HG02884 (cell line): ENCODE data around the gene TMEM59L.
"Not testable (repeated sequence)": the region's sequence is repeated elsewhere in the genome, so short reads cannot be mapped to it uniquely, and the experiment has no call there.

Source experiments
- ATAC-seq: cut with Tn5 transposase; IDR thresholded peaks from one replicate; pipeline ENCODE4 v1.9.1; 2021; ENCODE audit warnings: mild to moderate bottlenecking, moderate library complexity; ENCODE audit not compliant: unreplicated experiment

Gene TMEM59L

DNA sequence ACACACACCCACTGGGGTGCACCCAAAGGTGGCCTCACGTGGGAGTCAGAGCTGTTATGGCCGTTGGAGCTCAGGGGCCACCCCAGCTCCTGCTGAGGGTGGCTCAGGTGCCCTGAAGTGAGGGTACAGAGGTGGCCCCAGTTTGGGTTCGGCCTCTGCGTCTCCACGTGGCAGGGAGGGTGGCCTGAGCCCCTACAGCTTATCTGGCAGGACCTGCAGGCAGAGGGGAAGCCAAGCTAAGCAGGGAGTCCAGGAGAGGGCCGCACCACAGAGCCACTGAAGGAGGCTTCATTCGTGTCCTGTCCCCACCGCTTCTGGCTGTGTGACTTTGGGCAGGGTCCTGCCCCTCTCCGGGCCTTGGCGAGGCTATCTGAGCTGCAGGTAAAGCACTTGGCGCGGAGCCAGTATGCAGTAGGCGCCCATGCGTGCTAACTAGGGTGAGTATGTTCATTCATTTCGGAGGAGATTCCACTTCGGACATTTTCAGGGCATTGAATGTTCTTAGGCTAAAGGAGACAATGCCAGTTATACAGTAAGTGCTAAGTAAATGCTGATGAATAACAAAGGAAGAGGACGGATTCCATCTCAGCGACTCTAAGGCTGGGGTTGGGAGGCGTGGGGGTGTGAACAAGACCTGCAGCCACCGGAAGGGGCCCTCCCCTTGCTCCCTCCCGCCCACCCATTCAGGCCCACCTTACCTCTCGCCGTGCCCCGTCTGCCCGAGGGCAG lies 19.1 kb upstream of the TMEM59L start:
- no peak for ATAC-seq

DNA sequence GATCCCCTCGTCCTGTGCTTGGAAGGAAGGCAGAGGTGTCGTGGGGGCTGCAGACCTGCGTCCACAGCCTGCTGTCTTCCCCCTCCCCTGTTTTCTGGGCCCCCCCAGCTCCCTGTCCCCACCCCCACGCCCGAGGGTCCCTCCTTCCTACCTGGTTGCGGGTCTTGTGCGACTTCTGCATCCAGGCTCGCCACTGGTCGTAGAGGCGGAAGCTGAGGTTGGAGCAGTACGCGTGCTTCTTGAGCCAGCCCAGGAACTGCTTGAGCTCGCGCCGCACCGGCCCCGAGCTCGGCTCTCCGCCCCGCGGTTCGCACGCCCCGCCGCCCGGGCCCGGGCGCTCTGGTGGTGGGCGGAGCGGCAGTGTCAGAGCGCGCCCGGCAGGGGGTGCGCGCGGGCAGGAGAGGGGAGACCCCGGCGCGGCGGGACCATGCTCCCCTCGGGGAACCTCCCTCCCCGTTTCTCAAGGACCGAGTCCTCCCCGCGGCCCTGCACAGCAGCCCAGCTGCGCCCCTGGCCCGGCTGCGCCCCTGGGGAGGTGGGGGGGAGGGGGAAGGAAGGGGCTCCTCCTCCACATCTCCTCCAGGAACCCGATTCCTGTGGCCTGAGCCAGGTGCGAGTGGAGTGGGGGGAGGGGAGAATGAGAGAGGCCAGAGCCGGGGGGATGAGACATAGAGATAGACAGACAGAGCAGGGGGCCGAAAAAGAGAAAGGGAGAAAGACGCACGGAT lies 18.4 kb upstream of the TMEM59L start:
- ATAC-seq = peak; percentile 48

DNA sequence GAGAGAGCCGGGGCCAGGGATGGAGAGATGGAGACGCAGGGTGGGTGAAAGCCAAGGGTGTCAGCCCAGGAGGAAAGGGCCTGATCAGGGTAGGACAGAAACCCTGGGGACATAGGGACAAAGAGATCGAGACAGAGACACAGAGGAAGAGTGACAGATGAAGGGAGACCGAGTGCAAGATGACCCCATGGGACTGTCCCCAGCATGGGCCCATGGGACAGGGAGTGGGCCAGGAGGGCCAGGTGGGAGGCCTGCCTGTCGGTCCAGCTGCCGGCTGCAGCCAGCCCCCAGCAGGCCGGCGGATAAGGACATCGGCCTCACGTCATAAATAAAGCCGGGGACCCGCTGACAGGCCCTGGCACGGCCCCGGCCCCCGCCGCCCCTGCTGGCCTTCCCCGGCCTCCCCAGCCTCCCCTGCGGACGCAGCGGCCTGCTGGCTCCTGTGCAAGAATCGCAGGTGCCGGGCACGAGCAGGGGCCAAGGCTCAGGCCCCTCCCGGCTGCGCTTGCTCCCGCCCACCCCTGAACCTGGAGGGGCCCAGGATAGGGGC lies 17.8 kb upstream of the TMEM59L start:
- ATAC-seq = no peak

DNA sequence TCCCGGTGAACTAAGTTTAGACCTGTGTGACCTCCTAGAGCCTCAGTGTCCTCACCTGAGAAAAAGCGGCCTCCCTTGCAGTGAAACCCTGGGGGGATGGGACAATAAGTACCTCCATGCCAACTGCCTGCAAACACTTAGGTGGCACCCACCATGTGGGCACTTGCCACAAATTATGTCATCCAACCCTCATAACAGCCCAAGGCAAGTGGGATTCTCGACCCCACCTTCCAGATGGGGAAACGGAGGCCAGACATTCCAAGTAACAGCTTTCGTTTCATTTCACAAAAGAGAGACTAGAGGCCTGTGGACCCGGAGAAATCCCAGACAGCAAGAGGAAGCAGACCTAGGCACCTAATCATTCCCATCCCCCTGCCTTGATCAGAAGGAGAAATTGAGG lies 17.2 kb upstream of the TMEM59L start:
- ATAC-seq = no peak

DNA sequence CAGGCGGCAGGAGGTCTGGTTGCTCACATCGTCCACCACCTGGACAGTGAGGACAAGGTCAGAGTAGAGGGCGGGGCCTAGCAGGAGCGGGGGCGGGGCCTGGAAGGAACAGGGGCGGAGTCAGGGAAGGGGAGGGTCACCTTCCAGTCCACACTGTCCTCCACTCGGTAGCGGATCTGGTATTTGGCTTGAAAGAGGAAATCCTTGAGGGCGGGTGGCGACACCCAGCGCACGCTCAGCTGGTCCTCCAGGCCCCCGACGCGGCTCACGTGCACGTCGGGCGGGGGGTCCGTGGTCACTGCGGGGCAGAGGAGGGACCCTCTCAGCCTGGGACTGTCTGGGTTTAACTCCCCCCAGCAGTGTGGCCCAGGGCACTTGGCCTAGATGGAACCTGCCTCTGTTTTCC lies 15.9 kb upstream of the TMEM59L start:
- no peak for ATAC-seq

DNA sequence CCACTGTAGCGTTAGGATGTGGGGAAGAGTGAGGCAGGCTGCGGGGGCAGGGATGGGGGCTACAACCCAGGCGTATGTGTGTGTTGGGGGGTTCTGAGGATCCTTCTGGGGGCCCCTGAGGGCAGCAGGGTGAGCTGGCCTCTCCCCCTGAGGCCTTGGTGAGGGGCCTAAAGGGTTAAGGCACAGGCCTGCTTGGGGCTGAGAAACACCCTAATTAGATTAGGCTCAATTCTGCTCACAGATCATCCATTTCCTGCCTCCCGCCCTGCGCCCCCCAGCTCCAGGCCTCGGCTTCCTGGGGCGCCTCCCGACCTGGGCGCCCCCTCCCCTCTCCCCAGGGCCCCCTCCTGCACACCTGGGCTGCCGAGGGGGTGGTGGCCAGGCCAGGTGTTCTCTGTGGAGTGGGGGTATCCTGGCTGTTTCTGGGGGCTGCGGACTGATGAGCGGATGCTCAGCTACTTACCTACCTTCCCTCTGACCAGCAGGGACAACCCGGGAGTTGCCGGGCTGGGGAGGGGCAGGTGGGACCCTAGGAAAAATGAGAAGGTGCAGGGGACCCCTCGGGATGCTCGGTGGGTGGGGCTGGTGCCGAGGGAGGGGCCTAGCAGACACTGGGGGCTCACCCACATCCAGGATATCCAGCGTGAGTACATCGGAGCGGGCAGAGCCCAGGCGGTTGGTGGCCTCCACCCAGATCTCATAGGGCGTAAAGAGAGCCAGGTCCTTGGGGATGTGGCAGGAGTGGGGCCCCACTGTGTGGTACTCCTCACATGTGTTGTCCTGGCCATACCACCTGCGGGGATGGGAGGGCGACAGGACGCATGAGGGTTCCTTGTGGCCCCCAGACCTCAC lies 14.6 kb upstream of the TMEM59L start:
- no peak for ATAC-seq

DNA sequence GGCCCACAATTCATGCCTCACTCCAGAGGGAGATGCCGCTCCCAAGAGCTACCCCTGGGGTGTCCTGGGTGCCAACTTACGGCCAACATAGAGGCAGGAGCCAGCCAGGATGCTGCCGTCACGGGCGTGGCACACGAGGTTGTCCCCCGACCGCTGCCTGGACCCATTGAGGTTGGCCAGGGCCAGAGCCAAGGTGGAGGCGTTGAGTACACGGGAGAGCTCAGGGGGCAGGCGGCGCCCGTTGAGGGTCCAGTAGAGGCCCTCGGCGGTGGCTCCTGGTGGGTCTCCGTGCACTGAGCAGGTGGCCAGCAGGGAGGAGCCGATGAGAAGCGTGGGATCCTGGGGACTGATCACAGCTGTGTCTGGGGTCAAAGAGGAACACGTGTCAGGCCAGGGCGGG lies 13.2 kb upstream of the TMEM59L start:
- ATAC-seq = no peak

DNA sequence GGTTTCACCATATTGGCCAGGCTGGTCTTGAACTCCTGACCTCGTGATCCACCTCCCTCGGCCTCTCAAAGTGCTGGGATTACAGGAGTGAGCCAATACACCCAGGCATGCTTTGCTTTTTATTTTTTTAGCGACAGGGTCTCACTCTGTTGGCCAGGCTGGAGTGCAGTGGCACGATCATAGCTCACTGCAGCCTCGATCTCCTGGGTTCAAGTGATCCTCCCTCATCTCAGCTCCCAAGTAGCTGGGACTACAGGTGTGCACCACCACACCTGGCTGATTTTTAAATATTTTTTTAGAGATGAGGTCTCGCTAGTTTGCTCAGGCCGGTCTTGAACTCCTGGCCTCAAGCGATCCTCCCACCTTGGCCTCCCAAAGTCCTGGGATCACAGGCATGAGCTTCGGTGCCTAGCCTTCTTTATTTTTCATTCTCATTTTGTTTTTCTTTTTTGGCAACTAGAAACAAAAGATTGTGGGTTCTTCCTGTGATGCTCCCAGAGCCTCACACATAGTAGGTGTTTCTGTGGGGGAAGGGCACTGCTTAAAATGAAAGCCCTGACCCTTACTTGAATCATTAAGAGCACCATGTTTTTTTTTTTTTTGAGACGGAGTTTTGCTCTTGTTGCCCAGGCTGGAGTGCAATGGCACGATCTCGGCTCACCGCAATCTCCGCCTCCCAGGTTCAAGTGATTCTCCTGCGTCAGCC lies 11.8 kb upstream of the TMEM59L start:
- ATAC-seq = not testable (repeated sequence)

DNA sequence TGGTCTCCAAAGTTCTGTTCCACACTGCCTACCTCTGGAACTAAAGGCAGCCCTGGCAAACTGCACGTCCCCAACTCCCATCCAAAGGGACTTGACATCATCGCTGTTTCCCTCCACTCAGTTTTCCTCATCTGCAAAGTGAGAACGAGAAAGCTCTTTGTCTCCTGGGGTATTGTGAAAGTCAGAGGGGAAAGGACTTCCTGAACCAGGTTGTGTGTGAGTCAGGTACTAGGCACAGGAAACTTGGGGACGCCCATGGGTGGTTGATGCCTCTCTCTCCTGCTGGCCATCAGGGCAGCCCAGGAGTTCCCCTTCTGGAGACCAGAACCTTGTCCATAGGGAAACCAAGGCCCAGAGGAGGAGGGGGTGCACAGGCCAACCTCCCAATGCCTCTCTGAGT lies 10.8 kb upstream of the TMEM59L start:
- no peak for ATAC-seq

DNA sequence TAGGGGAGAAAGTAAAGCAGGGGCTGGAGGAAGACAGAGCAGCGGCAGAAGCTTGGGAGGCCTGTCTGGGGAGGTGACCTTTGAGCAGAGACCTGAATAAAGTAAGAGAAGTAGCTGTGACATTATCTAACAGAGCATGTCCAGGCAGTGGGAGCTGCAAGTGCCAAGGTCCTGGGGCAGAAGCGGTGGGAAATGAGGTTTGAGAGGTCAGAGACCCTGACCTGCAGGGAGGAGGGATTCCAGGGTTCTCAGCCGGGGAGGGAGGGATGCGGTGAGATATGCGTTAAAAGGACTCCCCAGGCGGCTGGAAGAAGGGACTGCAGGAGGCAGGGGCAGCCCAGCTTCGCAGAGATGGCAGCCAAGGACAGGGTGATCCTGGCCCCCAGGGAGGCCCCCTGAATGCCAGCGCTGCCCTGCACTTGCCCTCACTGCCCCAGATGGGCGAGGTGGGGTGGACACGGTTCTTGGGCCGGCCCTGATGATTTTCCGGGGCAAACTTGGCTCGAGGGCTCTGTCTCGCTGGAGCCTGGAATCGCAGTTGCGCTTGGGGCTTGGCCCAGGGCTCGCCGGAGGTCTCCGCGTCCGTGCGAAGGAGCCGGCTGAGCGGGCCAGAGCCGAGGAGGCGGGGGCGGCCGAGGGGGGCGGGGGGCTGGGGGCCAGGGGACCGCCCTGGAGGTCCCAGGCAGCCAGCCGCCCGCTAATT lies 9.3 kb upstream of the TMEM59L start:
- no peak for ATAC-seq

DNA sequence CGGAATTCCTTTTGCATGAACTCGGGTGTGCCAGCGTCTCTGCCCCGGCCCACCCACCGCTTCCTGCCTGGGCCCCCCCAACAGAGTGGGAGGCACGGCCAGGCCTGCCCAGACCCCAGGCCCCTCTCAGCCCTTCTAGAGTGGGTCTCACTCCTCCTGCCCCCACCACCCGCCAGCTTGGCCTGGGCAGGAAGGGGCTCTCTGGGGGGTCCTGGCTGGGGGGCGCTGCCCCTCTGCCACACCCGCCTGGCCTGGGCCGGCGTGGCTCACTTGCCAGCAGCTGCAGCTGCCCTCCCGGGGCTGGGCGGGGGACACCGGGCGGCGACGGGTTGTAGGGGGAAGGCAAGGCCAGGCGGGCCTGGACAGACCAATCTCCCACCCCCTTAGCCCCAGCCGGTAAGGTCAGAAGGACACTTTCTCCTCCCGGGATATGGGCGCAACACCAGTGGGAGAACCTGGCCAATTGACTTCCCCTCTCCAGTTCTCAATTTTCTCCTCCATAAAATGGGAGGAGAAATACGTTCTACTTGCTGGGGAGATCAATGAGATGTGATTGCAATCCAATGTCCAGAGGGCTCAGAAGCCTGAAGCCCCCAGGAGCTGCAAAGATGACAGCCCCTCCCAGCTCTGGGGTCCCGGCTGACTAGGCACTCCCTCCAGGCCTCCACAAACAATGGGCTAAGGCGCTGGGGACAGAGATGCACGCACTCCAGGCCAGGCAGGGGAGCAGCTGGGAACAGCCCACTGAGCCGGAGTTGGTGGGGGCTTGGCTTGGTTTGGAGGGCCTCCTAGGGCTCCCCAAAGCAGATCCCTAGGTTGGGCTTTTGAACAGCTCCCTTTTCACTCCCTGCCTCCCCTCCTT lies 8.5 kb upstream of the TMEM59L start:
- ATAC-seq = no peak

DNA sequence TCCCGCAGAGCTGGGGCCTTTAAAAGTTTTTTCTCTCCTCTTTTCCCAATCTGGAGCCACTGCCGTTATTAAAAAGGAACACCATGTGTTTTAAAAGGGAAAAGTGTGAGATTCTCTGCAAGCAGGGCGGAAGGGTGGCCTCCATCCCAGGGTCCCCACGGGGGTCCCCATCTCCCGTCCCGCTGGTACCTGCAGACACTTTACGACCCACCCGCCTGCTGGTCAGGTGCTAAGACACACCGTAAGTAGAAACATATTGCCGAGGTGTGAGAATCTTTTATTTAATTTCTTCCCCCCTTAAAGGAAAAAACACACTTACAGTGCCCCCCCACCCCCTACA lies 7.9 kb upstream of the TMEM59L start:
- ATAC-seq = no peak

DNA sequence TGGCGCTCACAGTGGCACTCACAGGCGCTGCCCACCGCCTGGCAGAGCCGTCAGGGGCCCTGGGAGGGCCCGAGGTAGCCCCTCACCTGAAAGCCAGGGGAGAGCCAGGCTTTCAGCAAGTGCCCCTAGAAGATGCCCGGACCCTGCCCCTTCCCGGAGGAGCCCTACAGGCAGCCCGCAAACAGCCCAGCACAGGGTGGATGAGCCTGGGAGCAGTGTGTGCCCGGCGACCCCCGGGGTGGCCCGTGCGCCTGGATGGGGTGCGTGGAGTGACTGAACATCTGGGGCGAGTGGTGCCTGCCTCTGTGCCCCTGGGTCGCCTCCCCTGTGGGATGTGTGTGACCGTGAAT lies 7.5 kb upstream of the TMEM59L start:
- ATAC-seq = no peak

DNA sequence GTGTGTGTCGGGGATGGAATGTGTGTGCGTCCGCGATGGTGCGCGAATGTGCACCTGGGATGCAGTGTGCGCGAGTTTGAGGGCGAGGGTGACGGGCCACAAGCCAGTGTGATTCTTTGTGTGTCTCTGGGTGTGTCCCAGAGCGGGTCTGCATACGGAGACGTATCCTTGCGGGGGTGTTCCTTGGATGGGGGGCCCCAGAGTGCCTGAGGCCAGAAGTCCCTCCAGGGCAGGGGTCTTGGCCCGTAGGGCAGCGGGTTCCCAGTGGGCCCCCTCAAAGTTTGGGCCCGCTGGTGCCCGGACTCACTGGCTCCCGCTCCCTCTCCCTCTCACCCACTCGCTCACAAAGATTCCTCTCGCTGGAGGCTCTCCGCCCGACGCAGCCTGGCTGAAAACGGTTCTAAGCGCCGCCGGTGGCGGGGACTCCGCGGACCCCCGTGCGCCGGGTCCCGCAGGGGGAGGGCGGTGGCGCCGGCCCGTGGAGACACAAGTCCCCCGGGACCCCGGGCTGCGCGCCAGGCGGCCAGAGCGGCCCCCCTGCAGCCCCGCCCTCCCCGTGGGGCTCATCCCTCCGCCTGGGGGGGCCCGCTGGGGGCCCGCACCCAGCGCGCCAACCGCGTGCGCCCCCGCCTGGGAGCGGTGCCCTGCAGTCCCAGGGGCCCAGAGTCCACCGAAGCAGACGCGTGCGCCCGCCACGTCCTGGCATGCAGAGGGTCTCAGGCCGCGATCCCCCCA lies 7.0 kb upstream of the TMEM59L start:
- ATAC-seq = no peak

DNA sequence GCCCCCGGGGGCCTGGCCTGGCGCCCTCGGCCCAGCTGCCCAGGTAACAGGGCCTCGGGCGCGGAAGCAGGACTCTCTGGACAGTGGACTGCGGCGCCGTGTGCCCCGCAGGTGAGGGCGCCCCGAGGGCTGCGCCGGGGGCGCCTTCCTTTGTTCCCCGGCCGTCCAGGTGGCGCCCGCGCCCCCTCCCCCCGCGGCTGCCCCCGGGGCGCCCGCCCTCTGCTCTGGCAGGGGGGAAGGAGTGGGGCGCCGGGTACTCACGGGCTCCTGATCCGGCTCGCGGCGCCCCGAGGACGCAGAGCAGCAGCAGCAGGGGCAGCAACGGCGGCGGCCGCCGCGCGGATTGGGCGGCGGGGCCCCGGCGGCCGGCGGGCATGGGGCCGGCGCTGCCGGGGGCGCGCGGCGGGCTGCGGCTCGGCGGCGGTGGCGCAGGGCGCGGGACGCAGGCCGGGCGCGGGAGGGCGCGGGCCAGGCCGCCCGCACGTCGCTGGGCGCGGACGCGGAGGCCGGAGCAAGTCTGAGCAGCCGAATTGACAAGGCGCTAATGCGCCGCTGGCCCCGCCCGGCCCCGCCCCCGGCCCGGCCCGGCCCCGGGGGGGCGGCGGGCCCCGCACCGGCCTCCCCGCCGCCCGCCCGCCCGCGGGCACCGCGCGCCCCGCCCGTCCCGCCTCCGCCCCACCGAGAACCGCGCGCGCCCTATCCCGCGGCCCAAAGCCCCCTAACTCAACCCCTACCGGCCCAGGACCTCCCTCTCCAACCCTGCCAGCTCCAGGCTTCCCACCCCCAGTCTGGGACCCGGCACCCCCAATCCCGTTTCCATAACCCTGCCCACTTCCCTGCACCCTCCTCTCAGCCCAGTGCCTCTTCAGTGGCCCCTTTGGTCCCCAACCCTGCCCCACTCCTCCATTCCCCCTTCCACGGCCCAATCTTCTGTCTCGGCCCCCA lies 6.1 kb upstream of the TMEM59L start, which contains the start of gene CRLF1:
Gene CRLF1 (minus strand): TSS at position 519 of the 945 bp plus-strand sequence. CDS start 143 bp downstream, at position 376.
- no peak for ATAC-seq

DNA sequence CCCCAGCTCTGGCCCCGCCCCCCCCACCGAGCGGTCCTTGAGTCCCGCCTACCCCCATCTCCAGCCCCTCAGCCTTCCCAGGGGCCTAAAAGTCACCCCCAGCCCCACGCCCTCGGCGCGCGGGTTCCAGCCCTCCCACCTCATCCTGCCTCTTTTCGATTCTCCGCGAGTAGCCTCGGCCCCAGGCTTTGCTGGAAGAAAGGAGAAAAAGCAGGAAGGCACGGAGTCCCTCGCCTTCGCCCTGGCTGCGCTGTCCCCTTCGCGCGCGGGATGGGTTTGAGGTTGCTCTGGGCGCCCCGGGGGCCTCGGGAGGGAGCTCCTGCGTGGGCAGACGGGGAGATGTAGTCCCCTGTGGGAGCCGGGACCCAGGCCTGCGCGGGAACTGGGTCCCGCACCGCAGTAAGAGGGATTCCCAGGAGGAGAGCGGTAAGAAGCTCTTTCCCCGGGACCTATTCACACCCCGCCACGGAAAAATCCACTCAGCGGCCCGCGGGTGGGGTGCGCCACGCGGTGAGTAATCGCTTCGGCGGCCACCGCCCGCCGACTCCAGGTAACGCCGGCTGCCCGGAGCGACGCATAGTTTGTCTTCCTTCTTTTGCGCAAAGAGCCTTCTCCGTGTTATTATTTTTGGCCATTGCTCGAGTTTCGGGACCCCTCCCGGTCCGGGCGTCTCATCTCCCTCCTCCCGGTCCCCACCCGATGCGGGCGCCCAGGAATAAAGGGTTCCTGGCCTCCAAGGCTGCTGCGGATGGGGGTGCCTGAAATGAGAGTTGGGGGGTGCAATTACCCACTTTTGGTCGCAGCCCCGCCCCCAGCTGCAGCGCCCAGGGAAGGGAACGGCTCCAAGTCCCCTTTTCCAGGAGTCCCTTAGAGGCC lies 5.2 kb upstream of the TMEM59L start:
- ATAC-seq = no peak
